Esophagus squamous epithelium (tissue), 5 donors: ENCODE results near the gene ENPP7. TPM values are rescaled to one million over a fixed set of nuclear protein-coding genes. Genes with fewer than 3 reads are reported as not detected.

Experiments used
- DNase-seq: peaks from one replicate; lab custom pipeline; 2025; lab: John Stamatoyannopoulos, UW
- H3K27ac ChIP-seq, 4 donors: fragments of 200-600 bp; sonication (generic); one replicate each; pipeline ENCODE4 v1.5.1; 2016 to 2019; ENCODE audit warnings: mild to moderate bottlenecking in 1 of 4
- H3K27me3 ChIP-seq, 4 donors: fragments of 200-600 bp; sonication (generic); 1 replicate in 3 of 4; 2 replicates in 1 of 4; pipeline versions ENCODE4 v1.5.1 to v1.6.0; 2017 to 2021; ENCODE audit warnings: antibody characterized with exemption in 1 of 4
- H3K36me3 ChIP-seq, 3 donors: fragments of 200-600 bp; sonication (generic); one replicate each; pipeline ENCODE4 v1.5.1; 2016 to 2019
- H3K4me1 ChIP-seq, 3 donors: fragments of 200-600 bp; sonication (generic); one replicate each; pipeline ENCODE4 v1.5.1; 2017 to 2019
- H3K4me3 ChIP-seq, 4 donors: fragments of 200-600 bp; sonication (generic); 1 replicate in 3 of 4; 2 replicates in 1 of 4; pipeline ENCODE4 v1.5.1; 2016 to 2019; ENCODE audit warnings: mild to moderate bottlenecking in 2 of 4, moderate library complexity in 1 of 4
- H3K9me3 ChIP-seq, 3 donors: fragments of 200-600 bp; sonication (generic); one replicate each; pipeline ENCODE4 v1.5.1; 2016 to 2019
- CTCF ChIP-seq, 6 experiments: fragments of 450-650 bp in 4 of 6; fragments of 200-600 bp in 2 of 6; sonication (generic) in 2 of 6; IDR thresholded peaks; one replicate each; pipeline ENCODE4 v1.5.1; 2016 to 2019; ENCODE audit warnings: antibody characterized with exemption in 6 of 6, mild to moderate bottlenecking in 4 of 6, moderate library complexity in 4 of 6
- POLR2A ChIP-seq, 4 donors: fragments of 450-650 bp; IDR thresholded peaks; one replicate each; pipeline ENCODE4 v1.6.1; 2017; ENCODE audit warnings: antibody characterized with exemption in 4 of 4, mild to moderate bottlenecking in 4 of 4, moderate library complexity in 3 of 4
- WGBS, 2 donors: methylation state at CpG; one replicate each; pipeline ENCODE4 v1.1.5; 2018; 5-methylcytosine and 5-hydroxymethylcytosine counted together
- intact Hi-C: fragments of 100-400 bp; cut with DNase I; formaldehyde crosslinking; loops from one replicate; pipeline ENCODE4 v1.15.0; 2022
- total RNA-seq, 4 donors: library from RNA; depleted of rRNA; stranded (reverse); fragments of >200 nt; gene quantifications; one replicate each; pipeline ENCODE4 v1.1.0, GENCODE V29; 2016
- donor health status: DM: yes; HTN: yes; CAD: no.

ENPP7 gene
- total RNA-seq, 4 donors from 2014 or later = not detected

GRCh38 chr17:79721993-79722671 is 8.6 kb upstream of the ENPP7 start:
- TF ChIP-seq CTCF (IDR thresholded peaks at IDR 0.05) (peak in 1 of 6 experiments; percentile 12), POLR2A (IDR thresholded peaks at IDR 0.05) (no peak)
- no peak for DNase-seq
- no peaks in the 10 kb centered on the region for H3K4me1 ChIP-seq
- H3K36me3 ChIP-seq = no peaks in the 10 kb centered on the region
- WGBS, 2 donors = 42 to 44% methylated on average over 4 to 9 of the region's 10 CpGs
- intact Hi-C loops = no loop called here
- H3K27ac ChIP-seq = no peak overlapping the region
- H3K27me3 ChIP-seq = peaks cover 0 to 29% (median 0%) of the 10 kb centered on the region in 4 donors
- no peaks in the 10 kb centered on the region for H3K9me3 ChIP-seq
- H3K4me3 ChIP-seq = no peak overlapping the region

- no peaks in the 10 kb centered on the region for H3K36me3 ChIP-seq
- TF ChIP-seq CTCF (IDR thresholded peaks at IDR 0.05) = no peak
- no peak for TF ChIP-seq POLR2A (IDR thresholded peaks at IDR 0.05)
- H3K4me1 ChIP-seq = no peaks in the 10 kb centered on the region
- H3K4me3 ChIP-seq = no peak overlapping the region
- no peak overlapping the region for H3K27ac ChIP-seq
- no peaks in the 10 kb centered on the region for H3K9me3 ChIP-seq
- no peak for DNase-seq
- 64 to 85% methylated on average over 10 of the region's 10 CpGs for WGBS, 2 donors
- intact Hi-C loops = no loop called here
- peaks cover 0 to 26% (median 0%) of the 10 kb centered on the region in 4 donors for H3K27me3 ChIP-seq
Measured at GRCh38 chr17:79722787-79723186, 8.0 kb upstream of the ENPP7 start.

GRCh38 chr17:79728169-79728907 is 2.4 kb upstream of the ENPP7 start:
- TF ChIP-seq CTCF (IDR thresholded peaks at IDR 0.05) (no peak), POLR2A (IDR thresholded peaks at IDR 0.05) (no peak)
- Histone ChIP-seq H3K4me3 (peak overlapping the region; percentile 17 to 61 (median 44)), H3K4me1 (peaks cover 4 to 22% (median 4%) of the 10 kb centered on the region in 3 donors), H3K27ac (peak overlapping the region in 1 of 4 donors; percentile 48), H3K36me3 (no peaks in the 10 kb centered on the region), H3K27me3 (no peaks in the 10 kb centered on the region), H3K9me3 (no peaks in the 10 kb centered on the region)
- DNase-seq = peak; percentile 53
- WGBS, 2 donors = 26 to 51% methylated on average over 12 to 14 of the region's 22 CpGs
- intact Hi-C loops = no loop called here

GRCh38 chr17:79728908-79729471 is 1.8 kb upstream of the ENPP7 start:
- H3K36me3 ChIP-seq = no peaks in the 10 kb centered on the region
- H3K4me1 ChIP-seq = peaks cover 4 to 23% (median 4%) of the 10 kb centered on the region in 3 donors
- intact Hi-C loops = no loop called here
- H3K27ac ChIP-seq = no peak overlapping the region
- peak overlapping the region in 2 of 4 donors; percentile 39 to 61 for H3K4me3 ChIP-seq
- no peak for DNase-seq
- H3K9me3 ChIP-seq = no peaks in the 10 kb centered on the region
- TF ChIP-seq POLR2A (IDR thresholded peaks at IDR 0.05) = no peak
- TF ChIP-seq CTCF (IDR thresholded peaks at IDR 0.05) = no peak
- no peaks in the 10 kb centered on the region for H3K27me3 ChIP-seq
- 38 to 72% methylated on average over 3 to 6 of the region's 26 CpGs for WGBS, 2 donors

- H3K4me1 ChIP-seq = peaks cover 4 to 23% (median 4%) of the 10 kb centered on the region in 3 donors
- TF ChIP-seq POLR2A (IDR thresholded peaks at IDR 0.05) = no peak
- no peak for TF ChIP-seq CTCF (IDR thresholded peaks at IDR 0.05)
- H3K9me3 ChIP-seq = no peaks in the 10 kb centered on the region
- no peak overlapping the region for H3K27ac ChIP-seq
- intact Hi-C loops = no loop called here
- no peak for DNase-seq
- no peaks in the 10 kb centered on the region for H3K27me3 ChIP-seq
- WGBS, 2 donors = 90 to 92% methylated on average over 10 to 11 of the region's 12 CpGs
- H3K36me3 ChIP-seq = no peaks in the 10 kb centered on the region
- H3K4me3 ChIP-seq = no peak overlapping the region
Measured at GRCh38 chr17:79729761-79730160, 982 bp upstream of the ENPP7 start.
